Measurements from ENCODE around the gene KRTAP23-1.

KRTAP23-1 gene

DNA sequence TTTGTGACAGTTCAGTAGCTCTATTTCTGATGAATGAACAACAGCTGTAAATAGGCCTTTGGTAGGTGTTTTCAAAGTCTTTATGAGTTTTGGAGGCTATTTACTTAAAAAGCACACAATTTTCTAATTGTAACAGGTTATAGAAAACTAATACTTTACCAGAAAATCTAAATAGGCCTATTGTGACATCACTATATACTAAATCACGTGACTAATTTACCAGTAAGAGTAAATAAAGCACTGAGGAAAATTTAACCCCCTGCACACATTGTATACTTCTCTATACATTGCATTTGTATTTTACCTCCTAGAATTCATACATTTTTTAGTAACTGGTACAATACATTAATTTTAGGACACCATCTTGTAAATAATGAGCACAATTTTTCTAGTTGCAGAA, 43.3 kb downstream of the KRTAP23-1 start:
- DNase-seq: no peak
